Calu3 (cell line): ENCODE data around the gene STK17A. TPM values are rescaled to one million over a fixed set of nuclear protein-coding genes. Genes with fewer than 3 reads are reported as not detected.

Experiments used
- BruUV-seq: library from RNA; stranded (reverse); fragments of 400-500 nt; replicated peaks from 2 replicates; lab custom pipeline; 2021; lab: Mats Ljungman, UMichigan
- CTCF ChIA-PET: fragments of 300-600 bp; sonication (Branson Sonifier 250); formaldehyde crosslinking; loops from one replicate; lab custom pipeline; 2022; ENCODE audit warnings: antibody characterized with exemption; lab: Charles Lee
- DNase-seq: peaks from one replicate; pipeline ENCODE4 v3.0.0; 2022
- H3K27ac Mint-ChIP-seq: one replicate; pipeline ENCODE4 v1.8.0; 2022; ENCODE audit warnings: mixed read lengths; ENCODE audit not compliant: unreplicated experiment
- H3K27me3 Mint-ChIP-seq: one replicate; pipeline ENCODE4 v1.8.0; 2022; ENCODE audit warnings: mixed read lengths; ENCODE audit not compliant: unreplicated experiment
- H3K36me3 Mint-ChIP-seq: one replicate; pipeline ENCODE4 v1.8.0; 2022; ENCODE audit warnings: mild to moderate bottlenecking, moderate library complexity, mixed read lengths; ENCODE audit not compliant: insufficient read depth, unreplicated experiment
- H3K4me1 Mint-ChIP-seq: one replicate; pipeline ENCODE4 v1.8.0; 2022; ENCODE audit warnings: mild to moderate bottlenecking, low read depth, mixed read lengths; ENCODE audit not compliant: unreplicated experiment
- H3K4me3 Mint-ChIP-seq: one replicate; pipeline ENCODE4 v1.8.0; 2022; ENCODE audit warnings: mild to moderate bottlenecking, low read depth, moderate library complexity, mixed read lengths; ENCODE audit not compliant: unreplicated experiment
- H3K9me3 Mint-ChIP-seq: one replicate; pipeline ENCODE4 v1.8.0; 2022; ENCODE audit warnings: low read depth, mixed read lengths; ENCODE audit not compliant: unreplicated experiment
- CTCF ChIP-seq: fragments of 200-600 bp; IDR thresholded peaks from one replicate; pipeline ENCODE4 v1.8.0; 2022; ENCODE audit warnings: antibody characterized with exemption; ENCODE audit not compliant: unreplicated experiment
- intact Hi-C: fragments of 100-400 bp; cut with micrococcal nuclease; formaldehyde crosslinking; loops from one replicate; pipeline ENCODE4 v1.10.0; 2022; ENCODE audit not compliant: unreplicated experiment
- total RNA-seq: library from RNA; stranded (reverse); gene quantifications from 2 replicates; pipeline ENCODE4 v1.2.3, GENCODE V29; 2022

The STK17A gene
- total RNA-seq, 1 experiment from 2014 or later: 53.5 TPM

GRCh38 chr7:43552122-43552521 lies 30.8 kb upstream of the STK17A start:
- CTCF ChIA-PET: interaction anchor here (0.6 kb wide), 1 partner anchor 97 kb away, joined by 3 read pairs; no protein-coding TSS in a partner anchor

GRCh38 chr7:43553999-43554398 lies 28.9 kb upstream of the STK17A start:
- peaks cover 3% of the 10 kb centered on the region for H3K9me3 Mint-ChIP-seq
- CTCF ChIA-PET: interaction anchor here (0.7 kb wide), 1 partner anchor 1122 kb away, joined by 7 read pairs; no protein-coding TSS in a partner anchor
- H3K36me3 Mint-ChIP-seq: no peaks in the 10 kb centered on the region
- BruUV-seq: no TSS peak
- H3K4me1 Mint-ChIP-seq: peaks cover 19% of the 10 kb centered on the region
- intact Hi-C loops: no loop called here
- DNase-seq: no peak
- H3K27ac Mint-ChIP-seq: no peak overlapping the region
- no peak overlapping the region for H3K4me3 Mint-ChIP-seq
- peaks cover 27% of the 10 kb centered on the region for H3K27me3 Mint-ChIP-seq
- TF ChIP-seq CTCF: no peak

More at GRCh38 chr7:43552122-43552521, 30.8 kb upstream of the STK17A start:
- no TSS peak for BruUV-seq
- no peak overlapping the region for H3K4me3 Mint-ChIP-seq
- no peak for TF ChIP-seq CTCF
- intact Hi-C loops: no loop called here
- H3K36me3 Mint-ChIP-seq: no peaks in the 10 kb centered on the region
- H3K27ac Mint-ChIP-seq: no peak overlapping the region
- H3K4me1 Mint-ChIP-seq: peaks cover 8% of the 10 kb centered on the region
- peaks cover under 1% of the 10 kb centered on the region for H3K9me3 Mint-ChIP-seq
- H3K27me3 Mint-ChIP-seq: peaks cover 27% of the 10 kb centered on the region
- no peak for DNase-seq

- Mint-ChIP-seq H3K27me3 (peaks cover 25% of the 10 kb centered on the region), H3K9me3 (peaks cover 3% of the 10 kb centered on the region), H3K36me3 (no peaks in the 10 kb centered on the region), H3K27ac (no peak overlapping the region), H3K4me1 (peaks cover 19% of the 10 kb centered on the region), H3K4me3 (no peak overlapping the region)
- BruUV-seq: no TSS peak
- CTCF ChIA-PET: no interaction called here
- no peak for TF ChIP-seq CTCF
- intact Hi-C loops: no loop called here
- no peak for DNase-seq
Measured at GRCh38 chr7:43554423-43554822, 28.5 kb upstream of the STK17A start.

GRCh38 chr7:43557831-43558495 lies 24.9 kb upstream of the STK17A start:
- Mint-ChIP-seq H3K4me3 (no peak overlapping the region), H3K27me3 (peaks cover 8% of the 10 kb centered on the region), H3K36me3 (no peaks in the 10 kb centered on the region), H3K4me1 (peaks cover 19% of the 10 kb centered on the region), H3K9me3 (peaks cover 3% of the 10 kb centered on the region), H3K27ac (no peak overlapping the region)
- DNase-seq: no peak
- CTCF ChIA-PET: interaction anchor here (0.6 to 0.8 kb wide), 2 partner anchors 14 to 543 kb away, joined by 3 to 5 read pairs; no protein-coding TSS in a partner anchor
- intact Hi-C loops: no loop called here
- no TSS peak for BruUV-seq
- no peak for TF ChIP-seq CTCF
